IPS DF 4.7 (cell line): ENCODE data around the gene SMIM32.

Source experiments
- DNase-seq: peaks from one replicate; pipeline ENCODE4 v3.0.0-alpha.2; 2013; ENCODE audit warnings: low spot score; ENCODE audit errors: extremely low read depth

Gene SMIM32

DNA sequence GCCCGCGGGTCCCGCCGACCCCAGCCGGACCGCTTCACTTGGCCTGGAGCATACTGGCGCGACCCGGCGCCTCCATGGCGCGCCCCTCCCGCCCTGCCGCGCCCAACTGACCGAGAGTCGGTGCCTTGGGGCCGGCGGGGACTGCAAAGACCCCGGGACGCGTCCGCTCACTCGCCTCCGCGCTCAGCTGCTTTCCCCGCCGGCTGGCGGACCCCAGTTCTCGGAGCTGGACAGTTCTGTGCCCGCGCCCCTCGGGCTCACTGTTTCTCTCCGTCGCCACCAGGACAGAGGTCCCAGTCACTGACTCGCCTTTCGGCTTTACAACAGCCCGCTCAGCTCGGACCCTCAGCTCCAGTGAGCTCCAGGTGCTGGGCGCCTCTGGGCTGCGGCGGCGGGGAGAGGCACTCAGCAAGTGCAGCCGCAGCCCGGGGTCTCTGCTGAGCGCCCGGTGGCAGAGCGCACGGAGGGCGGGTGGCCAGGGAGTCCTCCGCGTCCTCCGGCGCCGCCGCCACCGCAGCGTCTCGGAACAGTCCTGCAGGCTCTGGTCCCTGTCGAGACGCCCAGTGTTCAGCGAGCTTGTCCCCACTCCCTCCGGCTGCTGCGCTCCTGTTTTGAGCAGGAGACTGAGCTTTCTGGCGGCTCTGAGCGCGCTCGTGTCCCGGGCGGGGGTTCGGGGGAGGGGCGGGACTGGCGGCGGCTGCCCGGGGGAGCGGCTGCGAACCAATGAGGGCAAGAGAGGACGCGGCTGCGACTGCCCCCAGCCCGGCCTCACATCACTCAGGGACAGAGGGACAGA, at the start of gene SMIM32:
TSS of gene SMIM32 (minus strand) at position 637 of the 796 bp plus-strand sequence. CDS start 638 bp downstream, outside the sequence.
- DNase-seq = no peak

DNA sequence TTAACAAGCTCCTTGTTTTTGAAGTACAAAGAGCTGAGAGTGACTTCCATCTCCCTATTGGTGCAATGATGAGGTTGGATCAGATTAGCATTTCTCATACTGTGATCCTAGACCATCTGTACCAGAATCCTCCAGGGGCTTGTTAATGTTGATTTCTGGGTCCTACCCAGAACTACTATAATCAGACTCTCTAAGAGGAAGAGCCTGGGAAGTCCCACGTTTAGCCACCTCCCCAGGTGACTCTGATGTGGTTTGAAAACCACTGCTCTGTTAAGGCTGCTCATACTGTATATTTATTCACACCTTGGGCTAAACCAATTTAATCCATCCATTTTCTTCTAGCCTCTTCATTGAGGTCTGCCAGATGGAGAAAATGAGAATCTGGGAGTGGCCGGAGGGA, 49.6 kb upstream of the SMIM32 start:
- DNase-seq = no peak

DNA sequence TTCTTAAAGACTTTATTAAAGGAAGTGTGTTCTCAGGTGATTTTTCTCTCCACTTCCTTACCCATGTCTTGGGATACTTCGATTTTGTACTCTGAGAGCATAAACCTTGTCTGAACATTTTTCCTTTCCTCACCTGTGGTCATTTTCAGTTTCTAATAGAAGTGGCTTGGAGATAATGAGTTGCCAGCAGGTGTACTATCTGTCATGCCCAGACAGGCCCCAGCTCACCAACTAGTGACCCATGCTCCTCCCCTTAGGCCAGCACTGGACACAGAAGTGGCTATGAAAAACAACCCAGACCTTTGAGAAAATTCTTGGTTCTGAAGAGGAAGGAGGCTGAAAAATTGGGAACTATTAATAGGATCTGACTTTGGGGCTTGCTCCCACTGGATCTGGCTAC, 49.2 kb upstream of the SMIM32 start:
- DNase-seq = no peak

DNA sequence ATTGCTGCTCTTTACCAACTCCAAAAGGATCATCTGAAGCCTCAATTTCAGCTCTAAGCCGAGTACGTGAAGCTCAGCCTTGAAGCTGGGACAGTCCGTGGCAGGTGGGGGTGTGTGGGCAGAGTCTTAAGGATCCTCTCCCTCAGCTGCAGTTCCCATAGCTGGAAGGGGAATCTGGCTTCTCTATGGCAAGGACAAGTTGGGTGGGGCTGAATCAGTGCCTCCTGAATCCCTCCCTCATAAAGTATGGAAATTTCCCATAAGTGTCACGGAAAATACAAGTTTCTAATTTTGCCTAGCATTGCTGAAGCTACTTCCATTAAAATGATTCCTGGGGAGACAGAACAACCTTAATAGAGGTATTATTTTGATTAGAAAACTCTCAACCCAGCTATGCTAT, 47.9 kb upstream of the SMIM32 start:
- no peak for DNase-seq

DNA sequence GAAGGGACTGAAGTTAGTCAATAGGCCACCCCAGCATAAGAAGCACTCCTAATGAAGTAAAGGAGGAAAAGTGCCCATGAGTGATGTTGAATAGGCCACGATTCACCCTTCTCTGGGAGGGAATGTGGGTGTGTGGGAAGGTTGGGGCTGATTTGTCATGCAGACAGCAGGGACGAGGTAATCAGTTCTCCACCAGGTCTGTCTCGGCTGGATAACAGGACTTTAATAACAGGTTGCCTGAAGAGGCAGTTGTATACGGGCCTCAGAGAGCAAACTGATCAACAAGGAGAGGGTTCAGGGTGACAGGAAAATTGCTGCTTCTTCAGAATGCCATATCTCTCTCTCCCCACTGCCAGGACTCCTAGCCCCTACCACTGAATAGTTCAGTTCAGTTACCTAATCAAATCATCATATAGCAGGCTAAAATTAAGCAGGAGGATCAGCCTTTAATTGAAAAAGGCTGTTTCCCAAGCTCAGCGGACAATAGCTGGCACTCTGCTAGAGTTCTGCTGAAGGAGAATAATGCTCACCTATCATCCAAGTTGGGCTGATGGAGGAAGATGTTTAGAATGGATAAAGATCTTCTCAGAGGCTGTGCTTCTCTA, 43.6 kb upstream of the SMIM32 start:
- DNase-seq = no peak

DNA sequence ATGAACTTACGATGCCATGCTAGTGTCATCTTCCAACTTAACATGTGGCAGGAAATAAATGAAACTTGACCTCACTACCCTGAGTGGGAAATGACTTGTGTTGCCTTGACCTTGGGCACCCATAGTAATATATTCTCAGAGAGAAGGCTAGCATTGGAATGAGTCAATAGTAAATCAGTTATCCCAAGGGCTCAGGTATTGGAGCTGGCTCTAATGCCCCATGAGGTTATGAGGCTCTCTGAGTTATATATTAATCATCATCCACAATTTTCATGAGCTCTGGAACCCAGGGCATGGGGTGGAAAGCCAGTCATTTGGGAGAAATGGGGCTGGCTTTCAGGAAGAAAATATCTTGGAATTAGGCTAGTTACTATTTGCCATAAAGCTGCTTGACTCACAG, 42.4 kb upstream of the SMIM32 start:
- DNase-seq = no peak

DNA sequence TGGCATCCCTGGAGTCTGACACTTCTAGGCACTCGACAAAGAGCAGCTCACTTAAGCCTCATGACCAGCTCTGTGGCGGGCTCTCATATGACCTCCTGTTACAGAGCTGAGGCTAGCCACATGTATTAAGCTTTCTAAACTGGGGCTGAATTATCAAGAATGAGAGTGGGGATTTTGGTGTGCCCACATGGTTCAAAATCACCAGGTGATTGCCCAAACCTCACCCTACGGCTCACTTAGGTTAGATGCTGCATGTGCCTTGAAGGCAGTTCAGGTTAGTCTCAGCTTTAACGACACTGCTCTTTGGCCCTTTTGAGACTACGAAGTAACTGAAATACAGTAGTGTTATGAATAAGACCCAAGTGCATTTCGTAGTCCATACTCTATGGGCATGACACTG, 39.4 kb upstream of the SMIM32 start:
- no peak for DNase-seq

DNA sequence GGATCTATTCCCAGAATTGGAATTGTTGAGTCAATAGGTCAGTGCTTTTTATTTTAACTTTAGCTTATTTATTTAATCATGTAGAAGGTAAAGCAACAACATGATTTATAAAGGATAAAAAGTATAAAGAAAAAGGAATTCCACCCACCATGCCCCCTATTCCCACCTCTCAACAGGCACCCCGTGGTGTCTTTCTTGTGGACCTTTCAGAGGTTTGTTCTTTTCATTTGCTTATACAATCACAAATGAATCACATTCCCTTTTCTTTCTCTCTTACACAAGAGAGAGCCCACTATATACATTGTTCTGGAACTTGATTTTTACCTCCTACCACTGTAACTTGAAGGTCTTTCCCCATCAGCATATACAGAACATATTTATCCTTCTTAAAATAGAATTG, 37.2 kb upstream of the SMIM32 start:
- DNase-seq = no peak

DNA sequence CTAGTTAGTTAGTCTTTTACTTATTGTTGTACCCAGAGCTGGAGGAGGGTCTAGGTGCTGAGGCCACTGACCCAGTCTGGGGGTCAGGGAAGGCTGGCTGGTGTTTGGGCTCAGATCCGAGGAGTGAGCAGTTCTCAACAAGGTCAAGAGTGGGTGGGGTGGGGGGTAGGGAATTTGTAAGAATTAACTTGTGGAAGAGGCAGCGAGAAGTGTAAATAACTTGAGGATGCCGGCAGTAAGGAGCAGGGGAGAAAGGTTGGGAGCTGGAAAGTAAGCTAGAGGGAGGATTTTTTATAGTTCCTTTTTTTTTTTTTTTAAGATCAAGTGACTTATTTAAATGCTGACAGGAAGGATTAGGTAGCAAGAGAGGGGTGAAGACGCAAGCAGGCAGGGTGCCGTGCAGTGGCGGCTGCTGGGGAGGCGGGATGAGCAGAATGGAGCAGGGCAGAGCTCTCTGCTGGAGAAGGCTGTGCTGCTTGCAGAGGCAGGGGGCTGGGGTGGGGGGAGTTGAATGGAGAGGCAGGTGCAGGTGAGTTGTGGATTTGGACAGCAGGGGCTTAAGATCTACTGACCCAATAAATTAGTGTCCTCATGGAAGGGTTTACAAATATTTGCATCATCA, 35.3 kb upstream of the SMIM32 start:
- DNase-seq = no peak

DNA sequence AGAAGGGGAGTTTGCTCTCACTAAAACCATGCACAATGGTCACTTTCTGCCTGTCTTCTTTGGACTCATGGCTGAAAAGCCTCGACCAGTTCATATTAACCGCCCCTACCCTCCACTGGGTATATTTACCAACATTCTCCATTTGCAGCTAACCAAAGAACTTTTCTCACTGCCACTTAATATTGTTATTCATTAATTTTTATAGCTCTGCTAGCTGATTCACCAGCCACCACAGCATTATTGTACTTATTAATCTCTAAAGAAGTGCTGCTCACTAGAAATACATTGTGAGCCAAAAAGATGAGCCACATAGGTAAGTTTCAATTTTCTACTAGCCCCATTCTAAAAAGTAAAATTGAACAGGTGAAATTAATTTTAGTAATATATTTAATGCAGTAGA, 33.4 kb upstream of the SMIM32 start:
- DNase-seq = no peak

DNA sequence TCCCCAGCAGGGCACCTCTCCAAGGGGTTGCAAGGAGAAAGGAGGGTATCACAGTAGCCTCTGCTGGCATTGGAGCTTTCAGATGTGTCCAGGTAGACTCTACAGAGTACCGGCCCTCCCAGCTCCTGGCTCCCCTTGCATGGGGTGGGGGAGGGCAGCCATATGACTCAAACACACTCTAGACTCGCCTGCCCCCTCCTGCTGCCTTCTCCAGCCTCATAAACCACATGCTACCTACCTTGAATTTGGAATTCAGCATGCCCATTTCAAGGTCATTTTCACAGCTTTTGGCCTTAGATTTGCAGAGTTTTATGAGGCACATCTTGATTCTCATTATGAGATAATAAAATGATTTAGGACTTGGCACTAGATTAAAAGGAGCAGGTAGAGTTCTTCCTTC, 32.8 kb upstream of the SMIM32 start:
- DNase-seq = no peak

DNA sequence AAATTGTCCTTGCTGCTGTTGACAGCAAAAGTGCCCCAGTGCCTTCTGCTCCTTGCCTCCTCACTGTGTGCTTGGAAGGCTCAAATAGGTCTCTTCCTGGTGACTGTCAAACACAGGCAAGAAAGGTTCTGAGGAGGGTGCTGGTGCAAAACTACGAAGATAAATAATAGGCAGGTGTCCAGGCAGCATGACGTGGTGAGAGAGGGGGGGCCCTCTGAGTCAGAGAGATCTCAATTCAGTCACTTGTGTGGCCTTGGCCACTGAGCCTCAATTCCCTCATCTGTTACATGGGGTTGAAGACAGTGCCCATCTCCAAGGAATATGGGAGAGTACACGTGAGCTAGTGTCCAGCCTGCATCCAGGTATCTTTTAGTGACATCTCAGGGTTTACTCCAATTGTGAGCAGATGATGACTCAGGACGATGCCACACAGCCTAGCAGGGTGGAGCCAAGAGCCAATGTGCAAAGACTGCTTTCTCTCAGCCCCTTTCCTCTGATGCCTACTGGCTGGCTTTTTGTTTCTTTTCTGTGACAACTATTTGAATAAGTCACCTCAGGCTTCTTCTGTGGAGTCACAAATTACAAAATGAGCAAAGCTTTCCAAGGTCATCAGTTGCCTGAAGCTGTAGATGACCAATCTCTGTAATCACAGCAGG, 29.7 kb upstream of the SMIM32 start:
- no peak for DNase-seq

DNA sequence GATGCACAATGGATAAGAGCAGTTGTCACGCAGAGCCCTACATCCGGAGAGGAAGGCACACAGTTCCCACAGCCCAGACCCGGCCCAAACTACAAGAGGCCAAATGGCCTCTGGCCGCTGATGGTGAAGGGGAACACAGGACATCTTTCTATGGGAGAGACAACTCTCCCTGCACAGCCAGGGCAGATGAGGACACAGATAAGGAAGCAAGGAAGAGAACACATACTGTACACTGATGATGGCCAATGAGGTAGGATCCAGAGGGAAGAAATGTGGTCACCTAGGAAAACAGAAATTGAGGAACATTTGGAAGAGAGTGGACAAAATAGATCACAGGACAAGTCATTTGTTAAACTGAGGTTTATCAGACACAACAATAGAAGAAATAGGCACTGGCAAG, 28.4 kb upstream of the SMIM32 start:
- DNase-seq = no peak

DNA sequence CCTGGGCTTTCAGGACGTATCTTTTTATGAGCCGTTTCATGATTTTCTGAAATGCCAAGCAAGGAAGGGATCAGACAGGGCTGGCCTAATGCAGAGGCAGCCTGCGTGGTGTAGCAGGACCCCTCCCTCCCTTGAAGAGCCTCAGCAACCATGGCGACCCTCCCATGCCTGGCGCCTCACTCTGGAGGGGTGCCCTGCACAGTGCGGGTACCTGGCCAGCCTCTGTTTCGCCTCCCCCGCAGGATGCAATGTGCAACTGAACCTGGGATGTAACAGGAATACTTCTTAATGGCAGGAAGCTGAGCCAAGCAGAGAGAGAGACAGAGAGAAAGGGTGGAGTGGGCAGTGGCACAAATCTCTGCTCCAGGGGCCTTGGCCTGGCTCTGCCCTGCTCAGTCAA, 23.3 kb upstream of the SMIM32 start:
- DNase-seq = no peak

DNA sequence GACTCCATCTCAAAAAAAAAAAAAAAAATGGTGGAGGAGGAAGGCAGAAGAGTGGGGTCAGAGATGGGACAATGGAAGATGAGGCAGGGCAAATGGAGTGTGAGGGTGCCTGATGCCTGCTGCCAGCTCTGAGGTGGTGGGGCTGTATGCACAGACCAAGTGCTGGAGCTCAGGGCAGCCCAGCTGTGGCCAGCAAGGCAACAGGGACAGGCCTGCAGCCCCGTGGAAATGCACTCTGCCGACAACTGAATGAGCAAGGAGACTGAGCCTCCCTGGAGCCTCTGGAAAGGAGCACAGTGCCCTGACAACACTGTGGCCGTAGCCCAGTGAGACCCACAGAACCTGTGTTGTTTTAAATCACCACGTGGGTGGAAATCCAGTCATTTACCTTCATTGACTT, 22.9 kb upstream of the SMIM32 start:
- no peak for DNase-seq

DNA sequence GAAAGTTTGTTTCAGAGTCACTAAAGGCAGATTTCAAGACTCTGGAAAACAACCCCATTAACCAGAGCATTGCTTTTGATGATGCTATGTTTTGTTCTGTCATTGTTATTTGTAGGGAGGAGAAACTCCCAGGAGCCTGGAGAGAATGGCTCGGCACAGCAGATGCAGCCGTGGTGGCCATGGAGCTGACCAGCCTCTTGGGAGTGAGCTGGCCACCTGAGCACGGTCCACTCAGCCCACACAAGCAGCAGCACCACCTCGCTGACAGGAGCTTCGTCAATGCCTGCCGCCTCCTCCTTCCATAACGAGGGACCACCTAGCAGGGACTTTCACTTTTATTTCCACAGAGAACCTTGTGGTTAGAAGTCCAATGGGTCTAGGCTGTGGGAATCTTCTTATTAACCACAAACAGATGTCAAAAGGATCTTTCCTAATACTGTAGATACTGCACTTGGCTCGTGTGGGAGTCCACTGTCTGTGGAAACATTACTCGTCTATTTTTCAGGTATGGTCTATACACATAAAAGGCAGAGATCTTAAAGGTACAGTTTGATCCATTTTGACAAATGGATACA, 21.0 kb upstream of the SMIM32 start:
- no peak for DNase-seq

DNA sequence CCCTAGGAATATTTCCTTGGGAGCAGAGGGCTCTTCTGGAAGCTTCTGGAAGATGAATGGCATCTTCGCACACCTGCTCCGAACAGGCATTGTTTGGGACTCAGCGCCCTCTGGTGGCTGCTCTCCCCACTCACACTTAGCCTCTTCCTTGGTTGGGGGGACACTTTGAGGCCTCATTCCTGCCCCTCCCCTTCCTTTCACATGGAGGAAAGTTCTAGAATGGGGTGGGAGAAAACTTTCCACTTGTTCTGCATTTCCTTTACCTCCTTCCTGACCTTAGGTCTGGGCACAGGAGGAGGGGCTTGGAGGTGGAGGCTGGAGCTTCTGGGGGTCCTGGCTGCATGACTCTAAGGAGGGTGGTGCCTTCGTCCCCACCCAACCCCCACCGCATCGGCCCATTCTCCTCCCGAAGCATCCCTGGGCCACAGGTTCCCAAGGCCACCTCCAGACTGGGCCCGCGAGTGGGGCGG, 19.3 kb upstream of the SMIM32 start:
- DNase-seq = no peak

DNA sequence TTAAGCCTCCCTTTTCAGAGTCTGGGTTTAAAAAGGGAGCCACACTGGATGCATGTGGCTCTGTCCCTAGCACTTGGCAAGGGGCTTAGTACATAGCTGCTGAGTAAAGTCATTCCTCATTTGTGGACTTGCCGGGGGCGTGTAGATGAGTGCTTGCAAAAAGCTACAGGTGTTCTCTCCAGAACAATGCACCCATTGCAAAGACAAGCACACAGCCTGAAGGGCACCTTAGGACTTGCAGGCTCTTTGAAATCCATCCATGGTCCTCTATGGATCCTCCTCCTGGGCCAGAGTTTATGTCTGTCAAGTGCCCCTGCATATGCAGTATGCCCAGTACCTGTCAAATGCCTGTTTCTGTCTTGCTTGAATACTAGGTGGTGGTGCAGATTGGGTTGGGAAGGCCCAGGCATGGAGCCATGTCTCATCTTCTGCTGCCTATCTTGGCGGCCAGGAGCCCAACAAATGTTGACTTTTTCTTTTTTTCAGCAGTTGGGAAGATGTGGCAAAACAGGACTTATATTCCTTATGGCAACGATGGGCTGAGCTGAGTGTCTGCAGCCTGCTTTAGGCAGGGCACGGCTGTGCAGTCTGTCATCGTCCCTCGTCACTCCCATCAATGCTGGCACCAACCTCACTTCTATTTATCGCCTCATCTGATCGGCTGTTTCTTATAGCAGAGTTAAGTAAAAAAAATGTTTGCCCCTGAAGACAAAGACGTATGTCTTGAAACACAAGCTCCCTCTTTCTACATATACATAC, 18.5 kb upstream of the SMIM32 start:
- no peak for DNase-seq

DNA sequence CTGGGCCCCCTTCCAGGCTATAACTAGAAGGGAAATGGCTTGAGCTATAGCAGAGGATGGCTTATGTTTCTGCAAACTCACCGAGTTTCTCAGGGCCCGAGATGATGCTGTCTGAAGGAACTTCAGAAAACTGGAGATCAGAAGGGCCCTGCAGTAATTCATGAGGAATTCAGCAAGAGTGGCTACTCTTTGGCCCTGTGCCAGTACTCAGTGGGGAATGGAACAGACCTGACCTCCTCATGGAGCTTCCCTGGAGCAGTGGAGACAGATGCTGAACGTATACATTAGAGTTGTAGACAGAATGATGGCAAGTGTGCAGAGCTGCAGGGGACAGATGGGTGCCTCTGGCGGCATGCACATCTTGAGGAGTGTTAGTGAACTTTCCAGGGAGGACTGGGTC, 17.3 kb upstream of the SMIM32 start:
- DNase-seq = no peak

DNA sequence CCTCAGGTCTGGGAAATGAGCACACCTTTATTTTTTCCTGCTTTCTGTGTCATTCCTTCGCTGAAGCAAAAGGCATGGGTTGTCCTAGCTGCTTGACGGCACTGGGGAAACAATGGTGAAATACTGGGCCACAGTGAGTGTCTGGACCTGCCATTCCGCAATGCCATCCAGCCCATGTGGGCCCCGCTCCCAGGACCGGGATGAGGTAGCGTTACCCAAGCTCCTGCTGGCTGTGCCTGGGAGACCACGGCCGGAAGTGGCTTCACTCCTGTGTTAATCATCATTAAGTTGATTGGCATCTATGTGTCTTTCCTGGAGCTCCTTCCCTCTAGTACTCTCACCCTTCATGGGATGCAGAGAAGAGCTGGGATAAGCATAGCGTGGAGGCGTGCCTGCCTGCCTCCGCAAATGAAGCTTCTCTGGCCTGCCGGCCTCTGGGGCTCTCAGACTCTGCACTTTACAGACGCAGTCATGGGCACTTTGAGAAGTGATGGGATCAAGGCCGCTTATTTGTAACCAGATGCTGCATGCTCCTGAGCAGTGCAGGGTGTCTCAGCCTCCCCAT, 16.5 kb upstream of the SMIM32 start:
- no peak for DNase-seq

DNA sequence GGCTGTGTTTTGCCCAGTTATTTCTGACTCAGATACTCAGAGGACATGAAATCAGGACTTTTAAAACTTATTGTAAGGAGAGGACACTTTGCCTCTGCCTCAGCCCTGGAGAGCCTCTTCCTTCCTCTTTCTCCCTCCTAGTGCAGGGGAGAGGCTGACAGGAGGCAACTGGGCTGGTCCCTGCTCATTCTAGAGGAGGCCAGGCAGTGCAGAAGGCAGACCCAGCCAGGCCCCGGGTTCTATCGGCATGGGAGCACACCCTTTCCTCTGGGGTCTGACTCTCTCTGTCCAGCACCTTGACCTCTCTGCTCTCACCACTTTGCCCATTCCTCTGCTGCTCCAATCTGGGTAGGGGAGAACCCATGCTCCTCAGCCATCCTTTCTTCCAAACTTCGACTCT, 16.0 kb upstream of the SMIM32 start:
- DNase-seq = no peak
